CD4-positive, alpha-beta T cell treated with Interleukin-4 for 1 hour (primary cell): ENCODE data around the gene PHF2.

Source experiments
- DNase-seq, 2 donors: peaks; one replicate each; pipeline ENCODE4 v3.0.0-alpha.2; 2020 to 2022

PHF2 gene

DNA sequence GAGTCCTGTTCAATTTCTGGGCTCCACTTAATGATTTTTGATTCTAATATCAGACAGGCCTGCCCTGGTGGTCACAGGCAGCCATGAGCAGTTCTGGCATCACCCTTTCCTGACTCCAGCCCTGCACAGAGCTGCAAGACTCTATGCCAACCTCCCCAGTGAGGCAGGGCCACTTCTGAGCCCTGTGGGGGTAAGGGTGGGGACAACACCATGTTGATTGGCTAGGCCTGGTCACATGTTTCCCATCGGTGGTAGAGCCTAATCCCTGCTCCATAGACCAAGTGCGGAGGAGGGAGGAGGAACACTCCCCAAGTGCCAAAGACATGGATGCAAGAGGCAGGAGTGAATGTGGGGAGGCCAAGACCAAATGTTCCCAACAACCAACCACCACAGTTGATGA is 134.6 kb downstream of the PHF2 start:
- DNase-seq: no peak

DNA sequence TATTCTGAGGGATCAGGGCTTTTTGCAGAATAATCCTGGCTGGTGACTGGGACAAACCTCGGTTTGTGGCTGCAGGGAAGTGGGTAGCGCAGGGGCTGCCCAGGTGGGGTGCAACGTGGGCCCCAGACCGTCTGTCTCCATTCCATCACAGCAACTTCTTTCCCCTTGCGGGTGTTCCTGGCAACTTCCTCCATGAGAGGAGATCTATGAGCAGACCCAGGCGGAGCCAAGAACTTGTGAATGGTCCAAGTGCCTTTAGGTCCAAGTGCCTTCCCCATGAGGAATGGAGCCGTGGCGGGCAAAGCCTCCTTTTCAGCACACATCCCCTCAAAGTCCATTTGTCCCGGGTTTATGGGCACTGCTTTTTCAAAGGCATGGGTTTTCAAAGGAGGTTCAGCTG is 136.5 kb downstream of the PHF2 start:
- DNase-seq: no peak

GRCh38 chr9:93713716-93714115 is 137.3 kb downstream of the PHF2 start:
- DNase-seq: no peak

DNA sequence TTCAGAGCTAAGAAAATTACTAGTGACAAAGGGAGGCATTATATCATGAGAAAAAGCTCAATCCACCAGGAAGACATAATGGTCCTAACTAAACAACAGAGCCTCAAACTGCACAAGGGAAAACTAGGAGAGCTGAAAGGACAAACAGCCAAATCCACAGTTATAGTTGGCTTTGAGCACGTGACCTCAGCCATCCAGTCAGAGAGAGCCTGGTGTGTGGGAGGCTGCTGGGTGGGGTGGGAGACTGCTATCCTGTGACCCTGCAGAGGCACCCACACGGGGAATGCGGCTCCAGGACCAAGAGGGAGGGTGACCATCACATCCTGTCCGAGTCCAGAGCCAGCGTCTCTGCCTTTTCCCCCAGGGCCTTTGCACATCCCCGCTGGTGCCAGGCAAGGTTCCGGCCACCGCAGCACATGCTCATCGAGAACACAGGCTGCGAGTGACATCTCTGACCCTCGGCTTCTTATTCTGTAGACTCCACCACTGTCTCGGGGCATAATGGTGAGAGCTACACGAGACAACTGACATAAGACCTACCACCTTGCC is 145.1 kb downstream of the PHF2 start:
- DNase-seq: no peak

DNA sequence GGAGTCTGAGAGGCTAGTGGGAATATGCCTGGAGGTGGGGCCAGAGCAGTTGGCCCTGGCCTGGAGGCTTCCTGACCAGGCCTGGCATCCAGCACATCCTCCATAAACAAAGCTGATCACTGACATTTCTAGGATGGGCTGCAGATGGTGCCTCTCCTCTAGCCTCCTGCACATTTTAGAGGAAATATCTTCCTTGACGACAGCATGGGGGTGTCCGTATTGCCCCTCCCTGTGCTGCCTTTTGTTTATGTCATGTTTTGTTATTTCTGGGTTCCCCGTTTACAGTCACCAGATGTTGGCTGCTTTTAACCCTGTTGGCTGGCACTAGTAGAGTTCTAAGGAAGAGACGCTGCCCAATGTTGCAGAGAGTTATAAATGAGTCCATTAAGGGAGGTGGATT is 148.5 kb downstream of the PHF2 start:
- DNase-seq: no peak

GRCh38 chr9:93725382-93725781 is 149.0 kb downstream of the PHF2 start:
- DNase-seq: no peak

DNA sequence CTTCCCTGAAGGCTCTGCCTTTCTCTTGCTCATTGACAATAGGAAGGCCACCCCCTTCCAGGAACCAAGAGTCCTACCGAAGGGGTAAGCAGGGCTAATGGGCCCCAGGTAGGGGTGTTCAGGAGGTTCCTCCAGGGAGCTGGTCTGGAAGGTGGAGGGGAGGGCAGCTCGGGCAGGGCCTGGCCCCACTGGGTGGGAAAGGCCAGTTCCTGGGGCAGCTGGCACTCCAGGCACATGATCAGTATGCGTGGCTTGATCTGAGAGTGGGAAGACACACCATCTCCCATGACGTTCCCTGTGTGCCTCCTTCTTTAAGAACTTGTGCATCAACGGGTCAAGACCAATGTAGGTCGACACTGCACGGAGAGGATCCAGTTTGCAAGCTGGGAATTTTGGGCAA is 149.8 kb downstream of the PHF2 start:
- DNase-seq: no peak
